ENCODE data around the gene MAB21L4. TPM values are rescaled to one million over a fixed set of nuclear protein-coding genes. Genes with fewer than 3 reads are reported as not detected.

MAB21L4 gene
- total RNA-seq, 2 experiments from 2014 or later, result not detected

GRCh38 chr2:240906141-240906910, 10.4 kb upstream of the MAB21L4 start, which contains the start of gene CROCC2:
CROCC2 (plus strand) TSS chr2:240906336; CDS start chr2:240906514, 178 bp downstream.
- Histone ChIP-seq H2AFZ (ENCODE audit: low read length) (no peak within 1 kb of the TSS), H3K9me3 (ENCODE audit: low read length) (no peaks in the 10 kb centered on the region), H4K20me1 (ENCODE audit: insufficient read depth, low read length) (no peaks in the 10 kb centered on the region), H3K4me1 (ENCODE audit: insufficient read depth, low read length, poor library complexity, severe bottlenecking) (no peaks in the 10 kb centered on the region), H3K36me3 (ENCODE audit: insufficient read depth, low read length) (no peaks in the 10 kb centered on the region), H3K4me3 (ENCODE audit: low read depth, low read length, poor library complexity, severe bottlenecking) (no peak within 1 kb of the TSS), H3K9me2 (ENCODE audit: insufficient read depth, low read length) (no peaks in the 10 kb centered on the region), H3K79me2 (ENCODE audit: insufficient read depth, low read depth, low read length) (no peaks in the 10 kb centered on the region), H3K27ac (ENCODE audit: low read depth, low read length, poor library complexity, severe bottlenecking) (no peak within 1 kb of the TSS), H3K4me2 (ENCODE audit: low read length) (no peak within 1 kb of the TSS)
- no TSS peak for BruUV-seq (replicated peaks)
- CTCF ChIA-PET (ENCODE audit: unreplicated experiment), result no interaction called here
- TF ChIP-seq EZH2phosphoT487 (IDR thresholded peaks at IDR 0.05; ENCODE audit: borderline replicate concordance, low read depth, low read length), result no peak
- no peak for TF ChIP-seq CTCF (conservative IDR thresholded peaks at IDR 0.05; ENCODE audit: low read length)
- POLR2A ChIA-PET, result no interaction called here
- intact Hi-C loops (cut with micrococcal nuclease; ENCODE audit: unreplicated experiment), result no loop called here
- no peak for DNase-seq (ENCODE audit: low spot score)

- Histone ChIP-seq H2AFZ (ENCODE audit: low read length) (no peak overlapping the region), H4K20me1 (ENCODE audit: insufficient read depth, low read length) (no peaks in the 10 kb centered on the region), H3K9me3 (ENCODE audit: low read length) (no peaks in the 10 kb centered on the region), H3K79me2 (ENCODE audit: insufficient read depth, low read depth, low read length) (no peaks in the 10 kb centered on the region), H3K9me2 (ENCODE audit: insufficient read depth, low read length) (no peaks in the 10 kb centered on the region), H3K4me2 (ENCODE audit: low read length) (no peak overlapping the region), H3K27ac (ENCODE audit: low read depth, low read length, poor library complexity, severe bottlenecking) (no peak overlapping the region), H3K36me3 (ENCODE audit: insufficient read depth, low read length) (no peaks in the 10 kb centered on the region), H3K4me1 (ENCODE audit: insufficient read depth, low read length, poor library complexity, severe bottlenecking) (no peaks in the 10 kb centered on the region), H3K4me3 (ENCODE audit: low read depth, low read length, poor library complexity, severe bottlenecking) (no peak overlapping the region)
- intact Hi-C loops (cut with micrococcal nuclease; ENCODE audit: unreplicated experiment), result no loop called here
- no peak for TF ChIP-seq EZH2phosphoT487 (IDR thresholded peaks at IDR 0.05; ENCODE audit: borderline replicate concordance, low read depth, low read length)
- no peak for TF ChIP-seq CTCF (conservative IDR thresholded peaks at IDR 0.05; ENCODE audit: low read length)
- ChIA-PET POLR2A (interaction anchor here (0.5 kb wide), 1 partner anchor 651 kb away, joined by 3 read pairs; no protein-coding TSS in a partner anchor), CTCF (ENCODE audit: unreplicated experiment) (no interaction called here)
- no TSS peak for BruUV-seq (replicated peaks)
- no peak for DNase-seq (ENCODE audit: low spot score)
Observed at GRCh38 chr2:240905176-240905781, 9.3 kb upstream of the MAB21L4 start.

Data from OCI-LY7 (cell line).